Karpas-422 (cell line): Measurements from ENCODE around the gene LRRK1. TPM values are rescaled to one million over a fixed set of nuclear protein-coding genes. Genes with fewer than 3 reads are reported as not detected.

Experiments
- DNase-seq: peaks from one replicate; pipeline ENCODE4 v3.0.0-alpha.2; 2015
- H2AFZ ChIP-seq: fragments of 200-600 bp; sonication (generic); 2 replicates; pipeline ENCODE4 v1.6.1; 2014; ENCODE audit warnings: antibody characterized with exemption, low read length, mixed read lengths
- H3K27ac ChIP-seq: fragments of 200-600 bp; sonication (generic); 2 replicates; pipeline ENCODE4 v1.5.1; 2014; ENCODE audit warnings: mild to moderate bottlenecking, low read length, moderate library complexity
- H3K27me3 ChIP-seq: fragments of 200-600 bp; sonication (generic); 2 replicates; pipeline ENCODE4 v1.6.1; 2014; ENCODE audit warnings: low read length, mixed read lengths
- H3K36me3 ChIP-seq: fragments of 200-600 bp; sonication (generic); 2 replicates; pipeline ENCODE4 v1.6.1; 2014; ENCODE audit warnings: low read length, mixed read lengths; ENCODE audit not compliant: insufficient read depth
- H3K4me1 ChIP-seq: fragments of 200-600 bp; sonication (generic); 2 replicates; pipeline ENCODE4 v1.6.1; 2014; ENCODE audit warnings: mild to moderate bottlenecking, low read length, mixed read lengths
- H3K4me2 ChIP-seq: fragments of 200-600 bp; sonication (generic); 2 replicates; pipeline ENCODE4 v1.6.1; 2014; ENCODE audit warnings: low read length, low read depth, mild to moderate bottlenecking; ENCODE audit not compliant: poor library complexity, severe bottlenecking
- H3K4me3 ChIP-seq: fragments of 200-600 bp; sonication (generic); 2 replicates; pipeline ENCODE4 v1.5.1; 2014; ENCODE audit warnings: mild to moderate bottlenecking, antibody characterized with exemption, low read length, mixed read lengths
- H3K79me2 ChIP-seq: fragments of 200-600 bp; sonication (generic); 2 replicates; pipeline ENCODE4 v1.6.1; 2014; ENCODE audit warnings: mild to moderate bottlenecking, low read length, mixed read lengths
- H3K9ac ChIP-seq: fragments of 200-600 bp; sonication (generic); 2 replicates; pipeline ENCODE4 v1.6.0; 2014; ENCODE audit warnings: low read length
- H3K9me2 ChIP-seq: fragments of 200-600 bp; sonication (generic), shearing (Covaris generic); replicated peaks from 2 replicates; pipeline ENCODE4 v1.6.0; 2014; ENCODE audit warnings: mild to moderate bottlenecking, low read length, moderate library complexity; ENCODE audit not compliant: insufficient read depth
- H3K9me3 ChIP-seq: fragments of 300-700, 200-600 bp; sonication (generic); 2 replicates; pipeline ENCODE4 v1.6.1; 2014; ENCODE audit warnings: low read length, mixed read lengths
- H4K20me1 ChIP-seq: fragments of 200-600 bp; sonication (generic); 2 replicates; pipeline ENCODE4 v1.6.1; 2014; ENCODE audit warnings: mild to moderate bottlenecking, antibody characterized with exemption, low read length, low read depth; ENCODE audit not compliant: insufficient read depth
- total RNA-seq: library from RNA; depleted of rRNA; stranded (reverse); fragments of >200 nt; shearing (Covaris generic); gene quantifications from 2 replicates; pipeline ENCODE4 v1.2.3, GENCODE V29; 2014; ENCODE audit warnings: low replicate concordance

LRRK1 gene
- total RNA-seq, 1 experiment from 2014 or later = 46.6 TPM

DNA sequence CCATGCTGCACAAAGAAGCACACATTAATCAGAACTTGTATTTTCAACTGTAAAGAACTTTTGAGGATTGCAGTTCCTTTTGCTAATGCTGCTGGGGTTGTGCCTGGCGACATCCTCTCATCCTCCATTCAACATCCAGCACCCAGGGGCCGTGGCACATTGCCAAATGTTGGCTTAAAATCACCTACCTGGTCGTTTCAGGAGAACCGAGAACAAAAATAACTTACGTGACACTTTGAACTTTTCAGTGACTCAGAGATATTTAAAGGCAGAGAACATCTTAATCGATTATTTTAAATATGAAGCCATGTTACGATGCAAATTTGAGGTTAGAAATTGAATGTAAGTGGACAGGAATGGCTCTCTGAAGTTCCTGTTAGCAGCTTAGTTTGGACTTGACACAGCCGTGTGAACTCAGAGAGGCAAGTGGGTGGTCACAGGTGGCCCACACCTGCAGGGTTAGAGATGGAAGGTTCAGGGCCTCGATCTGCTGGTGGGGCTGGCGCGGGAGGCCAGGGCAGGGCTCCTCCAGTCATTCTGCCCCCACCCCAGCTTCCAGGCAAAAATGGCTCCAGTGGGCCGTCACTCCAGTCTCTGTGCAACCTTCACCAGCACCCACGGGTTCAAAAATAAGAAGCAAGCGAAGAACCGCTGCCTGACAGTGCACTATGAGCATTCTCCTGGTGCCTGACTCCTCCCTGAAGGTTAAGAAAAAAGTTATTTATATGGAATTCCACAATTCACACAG, 12.2 kb downstream of the LRRK1 start:
- Histone ChIP-seq H3K27ac (peak overlapping the region; percentile 98), H3K9me2 (no peaks in the 10 kb centered on the region)

DNA sequence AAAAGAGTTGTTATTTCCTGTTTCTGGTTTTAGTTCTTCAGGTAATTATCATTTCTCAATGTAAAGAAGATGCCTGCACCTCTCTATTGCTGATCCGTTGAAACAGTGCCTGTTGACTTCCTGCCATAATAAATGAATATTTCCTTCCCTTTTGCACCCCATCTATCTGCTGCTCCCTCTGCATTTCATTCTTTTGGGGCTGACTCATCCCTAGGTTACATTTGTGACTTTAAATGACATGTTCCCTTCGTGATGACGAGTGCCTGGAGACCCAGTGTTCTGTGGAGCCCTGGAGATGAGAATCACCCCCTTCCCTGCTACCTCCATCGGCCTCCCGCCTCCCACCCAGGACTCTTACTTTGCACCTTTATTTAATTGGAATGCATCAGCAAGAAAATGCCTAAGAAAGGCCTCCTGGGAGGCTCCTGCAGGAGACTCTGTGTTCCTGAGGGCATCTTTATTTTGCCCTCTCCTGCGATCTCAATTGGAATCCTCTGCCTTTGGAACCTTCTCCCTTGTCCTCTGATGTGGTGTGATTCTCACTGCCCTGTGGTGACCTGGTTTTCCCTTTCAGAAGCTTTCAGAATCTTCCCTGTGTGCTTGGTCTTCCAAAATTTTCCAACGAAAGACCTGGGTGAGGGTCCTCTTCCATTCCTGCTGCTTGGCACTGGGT, 13.7 kb downstream of the LRRK1 start:
- peaks cover 57% of the 10 kb centered on the region for H3K79me2 ChIP-seq
- H3K27ac ChIP-seq = peak overlapping the region; percentile 98
- H3K9me2 ChIP-seq = no peaks in the 10 kb centered on the region
- H3K9ac ChIP-seq = peak overlapping the region; percentile 62; the same call in 1 of the 2 replicates
- no peak for DNase-seq
- no peak overlapping the region for H2AFZ ChIP-seq
- H3K4me2 ChIP-seq = peak overlapping the region; percentile 66
- H3K36me3 ChIP-seq = peaks cover 54% of the 10 kb centered on the region
- no peaks in the 10 kb centered on the region for H3K27me3 ChIP-seq
- H3K4me3 ChIP-seq = no peak overlapping the region
- H4K20me1 ChIP-seq = no peaks in the 10 kb centered on the region
- H3K4me1 ChIP-seq = peaks cover 94% of the 10 kb centered on the region
- H3K9me3 ChIP-seq = no peaks in the 10 kb centered on the region

More for the DNA sequence above, 12.2 kb downstream of the LRRK1 start:
- peaks cover 57% of the 10 kb centered on the region for H3K36me3 ChIP-seq
- H3K4me3 ChIP-seq = peak overlapping the region; percentile 46
- peak overlapping the region; percentile 66 for H3K4me2 ChIP-seq
- H3K4me1 ChIP-seq = peaks cover 99% of the 10 kb centered on the region
- no peaks in the 10 kb centered on the region for H3K9me3 ChIP-seq
- H3K79me2 ChIP-seq = peaks cover 58% of the 10 kb centered on the region
- peak overlapping the region; percentile 76 for H3K9ac ChIP-seq
- no peaks in the 10 kb centered on the region for H4K20me1 ChIP-seq
- no peak overlapping the region for H2AFZ ChIP-seq
- H3K27me3 ChIP-seq = no peaks in the 10 kb centered on the region
- peak; percentile 94 for DNase-seq

DNA sequence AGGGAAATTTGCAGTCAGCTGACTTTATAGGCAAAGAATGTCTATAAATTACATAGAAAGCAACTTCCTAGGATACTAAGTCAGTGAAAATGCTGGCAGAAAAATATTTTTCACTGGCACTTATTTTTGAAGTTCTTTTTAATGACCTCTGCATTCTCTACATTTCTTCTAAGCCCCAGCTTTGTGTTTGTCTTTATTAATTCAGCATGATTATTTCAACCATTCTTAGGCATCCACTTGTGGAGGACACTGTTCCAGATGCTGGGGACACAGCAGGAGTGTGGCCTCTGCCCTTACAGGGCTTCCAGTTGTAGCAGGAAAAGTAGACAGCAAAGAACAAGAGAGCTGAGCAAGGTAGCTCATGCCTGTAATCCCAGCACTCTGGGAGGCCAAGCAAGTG, 15.0 kb downstream of the LRRK1 start:
- H3K4me2 ChIP-seq = peak overlapping the region; percentile 18

DNA sequence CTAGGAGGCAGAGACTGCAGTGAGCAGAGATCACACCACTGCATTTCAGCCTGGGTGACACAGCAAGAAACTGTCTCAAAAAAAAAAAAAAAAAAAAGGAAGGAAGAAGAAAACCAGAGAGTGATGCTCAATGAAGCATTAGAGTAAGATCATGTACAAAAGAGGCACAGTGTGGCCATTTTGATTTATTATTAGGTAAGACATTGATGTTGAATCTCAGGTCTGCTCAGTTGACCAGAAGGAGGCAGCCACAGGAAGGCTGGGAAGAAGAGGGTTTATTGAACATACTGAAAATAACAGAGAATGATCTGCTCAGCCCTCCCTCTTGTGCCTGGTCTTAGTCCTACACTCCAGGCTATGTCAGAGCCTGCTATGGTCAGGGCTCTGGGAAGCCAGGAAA, 15.6 kb downstream of the LRRK1 start:
- Histone ChIP-seq H2AFZ (no peak overlapping the region), H3K4me2 (no peak overlapping the region), H3K79me2 (peaks cover 47% of the 10 kb centered on the region)

More for the DNA sequence above, 15.0 kb downstream of the LRRK1 start:
- no peaks in the 10 kb centered on the region for H3K27me3 ChIP-seq
- peaks cover 94% of the 10 kb centered on the region for H3K4me1 ChIP-seq
- H3K9me2 ChIP-seq = no peaks in the 10 kb centered on the region
- DNase-seq = no peak
- peaks cover 48% of the 10 kb centered on the region for H3K79me2 ChIP-seq
- H4K20me1 ChIP-seq = no peaks in the 10 kb centered on the region
- peaks cover 40% of the 10 kb centered on the region for H3K36me3 ChIP-seq
- no peak overlapping the region for H2AFZ ChIP-seq
- H3K4me3 ChIP-seq = no peak overlapping the region
- H3K9me3 ChIP-seq = no peaks in the 10 kb centered on the region
- peak overlapping the region; percentile 98 for H3K27ac ChIP-seq
- peak overlapping the region; percentile 45 for H3K9ac ChIP-seq

DNA sequence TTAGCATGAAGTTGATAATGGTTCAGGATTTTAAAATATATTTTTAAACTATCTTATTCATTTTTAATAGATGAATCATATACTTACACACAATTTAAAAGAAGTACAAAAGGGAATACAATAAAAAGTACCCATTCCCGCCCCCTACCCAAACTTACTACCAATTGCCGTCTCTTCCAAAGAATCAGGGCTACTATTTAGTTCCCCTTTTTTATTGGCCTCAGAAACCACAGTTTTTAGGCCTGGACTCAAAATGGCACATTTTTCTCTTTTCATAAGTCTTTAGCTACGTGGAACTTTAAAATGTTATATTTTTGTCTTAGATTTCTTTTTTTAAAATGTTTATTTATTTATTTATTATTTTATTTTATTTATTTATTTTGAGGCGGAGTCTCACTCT, 18.0 kb downstream of the LRRK1 start:
- peak overlapping the region; percentile 98 for H3K27ac ChIP-seq
- H3K79me2 ChIP-seq = peaks cover 58% of the 10 kb centered on the region
- H3K4me3 ChIP-seq = no peak overlapping the region
- no peaks in the 10 kb centered on the region for H3K27me3 ChIP-seq
- H3K4me1 ChIP-seq = peaks cover 94% of the 10 kb centered on the region
- peaks cover 30% of the 10 kb centered on the region for H3K36me3 ChIP-seq
- no peaks in the 10 kb centered on the region for H4K20me1 ChIP-seq
- no peaks in the 10 kb centered on the region for H3K9me2 ChIP-seq
- H2AFZ ChIP-seq = no peak overlapping the region
- no peak for DNase-seq
- H3K4me2 ChIP-seq = no peak overlapping the region
- no peak overlapping the region for H3K9ac ChIP-seq
- H3K9me3 ChIP-seq = no peaks in the 10 kb centered on the region

More for the DNA sequence above, 15.6 kb downstream of the LRRK1 start:
- H3K9me2 ChIP-seq = no peaks in the 10 kb centered on the region
- H3K4me1 ChIP-seq = peaks cover 94% of the 10 kb centered on the region
- H3K27me3 ChIP-seq = no peaks in the 10 kb centered on the region
- no peaks in the 10 kb centered on the region for H3K9me3 ChIP-seq
- DNase-seq = peak; percentile 79
- peak overlapping the region; percentile 40 for H3K9ac ChIP-seq
- H4K20me1 ChIP-seq = no peaks in the 10 kb centered on the region
- H3K4me3 ChIP-seq = no peak overlapping the region
- H3K36me3 ChIP-seq = peaks cover 37% of the 10 kb centered on the region
- peak overlapping the region; percentile 98 for H3K27ac ChIP-seq

DNA sequence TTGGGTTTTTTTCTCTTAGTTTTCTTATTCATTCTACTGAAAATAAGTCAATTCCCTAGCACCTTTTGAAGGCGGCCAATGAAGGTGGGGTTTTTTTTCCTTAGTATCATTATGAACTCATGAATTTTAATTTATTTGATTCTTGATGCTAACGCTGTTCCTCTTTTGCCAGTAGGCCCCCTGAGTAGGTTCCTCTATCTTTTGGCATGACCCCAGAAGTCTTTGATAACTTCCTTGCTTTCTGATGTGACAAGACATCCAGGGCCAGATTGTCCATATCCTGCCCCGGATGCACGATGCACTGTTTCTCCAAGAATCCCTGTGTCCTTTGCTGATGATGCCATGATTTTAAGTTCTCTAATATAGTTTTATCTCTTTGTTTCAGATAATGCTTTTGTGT, 20.6 kb downstream of the LRRK1 start:
- Histone ChIP-seq H3K4me2 (peak overlapping the region; percentile 60), H3K79me2 (peaks cover 69% of the 10 kb centered on the region), H3K9ac (peak overlapping the region; percentile 52), H3K9me2 (no peaks in the 10 kb centered on the region), H3K36me3 (peaks cover 15% of the 10 kb centered on the region; the same call in 1 of the 2 replicates), H3K27ac (peak overlapping the region; percentile 96), H4K20me1 (no peaks in the 10 kb centered on the region), H3K4me3 (no peak overlapping the region), H2AFZ (no peak overlapping the region), H3K27me3 (no peaks in the 10 kb centered on the region), H3K4me1 (peaks cover 94% of the 10 kb centered on the region), H3K9me3 (no peaks in the 10 kb centered on the region)
- peak; percentile 68 for DNase-seq

DNA sequence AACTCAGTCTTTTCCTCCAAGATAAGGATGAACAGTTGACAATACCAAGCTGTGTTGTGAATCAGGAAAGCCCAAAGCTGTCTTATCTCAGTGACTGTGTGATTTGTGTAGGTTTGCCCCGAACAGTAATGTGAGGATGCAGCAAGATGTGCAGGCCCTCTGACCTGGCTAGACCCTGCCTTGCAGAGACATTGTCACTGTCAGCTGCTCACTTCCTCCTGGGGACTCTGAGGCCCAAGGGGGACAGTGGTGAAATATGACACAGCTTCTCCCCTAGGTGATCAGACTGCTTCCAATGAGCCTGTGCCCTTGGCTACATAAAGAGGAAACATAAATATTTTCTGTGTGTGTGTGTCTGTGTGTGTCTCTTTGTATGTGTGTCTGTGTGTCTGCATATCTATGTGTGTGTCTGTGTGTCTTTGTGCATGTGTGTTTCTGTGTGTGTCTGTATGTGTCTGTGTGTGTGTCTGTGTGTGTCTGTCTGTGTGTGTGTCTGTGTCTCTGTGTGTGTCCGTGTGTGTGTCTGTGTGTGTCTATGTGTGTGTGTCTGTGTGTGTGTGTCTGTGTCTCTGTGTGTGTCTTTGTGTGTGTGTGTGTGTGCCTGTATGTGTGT, 21.7 kb downstream of the LRRK1 start:
- H2AFZ ChIP-seq = no peak overlapping the region
- no peaks in the 10 kb centered on the region for H3K9me3 ChIP-seq
- H3K27me3 ChIP-seq = no peaks in the 10 kb centered on the region
- peak; percentile 88 for DNase-seq
- H3K4me1 ChIP-seq = peaks cover 91% of the 10 kb centered on the region
- H3K27ac ChIP-seq = peak overlapping the region; percentile 96
- H4K20me1 ChIP-seq = no peaks in the 10 kb centered on the region
- H3K36me3 ChIP-seq = peaks cover 12% of the 10 kb centered on the region; the same call in 1 of the 2 replicates
- H3K4me3 ChIP-seq = peak overlapping the region; percentile 48; the same call in 1 of the 2 replicates
- H3K9me2 ChIP-seq = no peaks in the 10 kb centered on the region
- H3K79me2 ChIP-seq = peaks cover 65% of the 10 kb centered on the region
- H3K9ac ChIP-seq = peak overlapping the region; percentile 63
- H3K4me2 ChIP-seq = peak overlapping the region; percentile 60

DNA sequence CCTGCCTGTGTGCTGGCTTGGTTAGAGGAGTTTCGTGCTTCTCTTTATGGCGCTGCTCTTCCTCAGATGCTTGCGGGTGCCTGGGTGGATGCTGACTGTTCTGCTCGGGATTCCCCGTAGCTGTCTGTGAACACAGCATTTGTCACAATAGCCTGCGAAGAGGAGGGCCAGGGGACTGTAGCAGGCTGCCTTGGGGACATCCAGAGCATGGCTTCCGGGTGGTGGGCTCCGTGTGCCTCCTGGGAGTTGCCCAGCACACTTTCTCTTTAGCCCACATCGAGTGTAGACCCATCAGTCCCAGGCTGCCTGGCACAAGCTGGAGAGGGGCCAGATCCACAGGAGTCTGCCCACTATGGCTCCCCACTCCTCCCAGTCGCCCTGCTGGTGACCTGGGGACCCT, 22.4 kb downstream of the LRRK1 start:
- Histone ChIP-seq H3K4me3 (peak overlapping the region; percentile 48; the same call in 1 of the 2 replicates), H3K4me2 (peak overlapping the region; percentile 60), H3K9me2 (no peaks in the 10 kb centered on the region), H3K9ac (peak overlapping the region; percentile 63), H3K36me3 (peaks cover 12% of the 10 kb centered on the region; the same call in 1 of the 2 replicates), H3K9me3 (no peaks in the 10 kb centered on the region), H3K4me1 (peaks cover 91% of the 10 kb centered on the region), H3K79me2 (peaks cover 67% of the 10 kb centered on the region), H4K20me1 (no peaks in the 10 kb centered on the region), H3K27ac (peak overlapping the region; percentile 96), H3K27me3 (no peaks in the 10 kb centered on the region), H2AFZ (no peak overlapping the region)
- peak; percentile 46 for DNase-seq
